Lower lobe of right lung (tissue), 2 donors: ENCODE measurements around the gene ECT2L. TPM values are rescaled to one million over a fixed set of nuclear protein-coding genes. Genes with fewer than 3 reads are reported as not detected.

Source experiments
- ATAC-seq, 2 donors: fragments of 200-7000 bp; cut with Tn5 transposase; one replicate each; pipeline ENCODE4 v1.9.1; 2020 to 2022; ENCODE audit warnings: mild to moderate bottlenecking in 2 of 2, moderate library complexity in 2 of 2
- DNase-seq: peaks from one replicate; pipeline ENCODE4 v3.0.0-alpha.2; 2020
- H3K27ac ChIP-seq: fragments of 200-600 bp; one replicate; pipeline ENCODE4 v1.8.0; 2022
- H3K27me3 ChIP-seq: fragments of 200-600 bp; one replicate; pipeline ENCODE4 v1.8.0; 2022; ENCODE audit warnings: low read depth
- H3K36me3 ChIP-seq: fragments of 200-600 bp; one replicate; pipeline ENCODE4 v1.8.0; 2022; ENCODE audit warnings: mild to moderate bottlenecking
- H3K4me1 ChIP-seq: fragments of 200-600 bp; one replicate; pipeline ENCODE4 v1.8.0; 2022
- H3K4me3 ChIP-seq: fragments of 200-600 bp; one replicate; pipeline ENCODE4 v1.8.0; 2022; ENCODE audit warnings: mild to moderate bottlenecking
- H3K9me3 ChIP-seq: fragments of 200-600 bp; one replicate; pipeline ENCODE4 v1.8.0; 2022
- CTCF ChIP-seq: fragments of 200-600 bp; IDR thresholded peaks from one replicate; pipeline ENCODE4 v1.8.0; 2022; ENCODE audit warnings: antibody characterized with exemption, mild to moderate bottlenecking
- intact Hi-C: fragments of 100-400 bp; cut with DNase I; formaldehyde crosslinking; loops from one replicate; pipeline ENCODE4 v1.11.0; 2022
- total RNA-seq: library from RNA; stranded (reverse); fragmentation: NEBNext Ultra II Directional; extraction: Animal tissue kit (Norgen Biotek cat#: 25700); gene quantifications from one replicate; pipeline ENCODE4 v1.2.1, GENCODE V29; 2021
- donor health status: DM: no; HTN: yes; CAD: no; lungs with severe emphysema.

The ECT2L gene
- total RNA-seq, 1 donor from 2014 or later, result 3.9 TPM

GRCh38 chr6:138953451-138953850 is 157.6 kb downstream of the ECT2L start:
- peaks cover 27% of the 10 kb centered on the region for H3K4me1 ChIP-seq
- H3K27ac ChIP-seq, result no peak overlapping the region
- H3K27me3 ChIP-seq, result no peaks in the 10 kb centered on the region
- ATAC-seq (no peak), DNase-seq (no peak)
- TF ChIP-seq CTCF, result no peak
- intact Hi-C loops, result no loop called here
- no peak overlapping the region for H3K4me3 ChIP-seq
- no peaks in the 10 kb centered on the region for H3K36me3 ChIP-seq
- no peaks in the 10 kb centered on the region for H3K9me3 ChIP-seq

Other genes with a start within 250 kb of the ECT2L start
- 30.8 TPM for gene CCDC28A, start 22.3 kb upstream of the ECT2L start, total RNA-seq
- gene REPS1, start 192.2 kb downstream of the ECT2L start, total RNA-seq, result 39.1 TPM
- gene ABRACL, start 232.7 kb downstream of the ECT2L start, total RNA-seq, result 42.4 TPM